ENCODE measurements around the gene COPB1. TPM values are rescaled to one million over a fixed set of nuclear protein-coding genes. Genes with fewer than 3 reads are reported as not detected.
A peak's percentile ranks its signal among the peaks of the same experiment; 100 is the strongest.

COPB1 gene
- polyA plus RNA-seq, 1 experiment: 285 TPM

DNA sequence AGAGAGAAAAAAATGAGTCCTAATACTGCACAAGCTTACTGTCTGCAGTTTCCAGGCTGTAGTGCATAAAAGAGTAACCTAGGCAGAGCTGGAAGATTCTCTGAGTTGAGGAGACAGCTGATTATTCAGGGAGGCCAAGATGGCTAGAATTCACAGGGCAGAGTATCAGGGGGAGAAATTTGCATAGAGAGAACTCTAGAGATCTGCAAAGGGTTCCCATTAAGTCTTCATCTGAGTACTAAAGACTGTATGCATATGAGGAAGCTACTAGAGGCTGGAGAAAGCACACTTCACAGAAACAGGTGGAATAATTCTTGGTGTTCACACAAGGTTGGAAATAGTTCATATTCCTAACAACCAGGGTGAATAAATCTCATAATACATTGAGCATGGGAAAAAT is 74.0 kb downstream of the COPB1 start:
- Histone ChIP-seq H3K27ac (ENCODE audit: low read depth, low read length) (no peak overlapping the region), H3K27me3 (ENCODE audit: control insufficient read depth, insufficient read depth, low read length) (no peaks in the 10 kb centered on the region), H3K4me3 (ENCODE audit: low read depth, low read length) (no peak overlapping the region), H3K9me3 (ENCODE audit: control insufficient read depth, insufficient read depth, low read length) (no peaks in the 10 kb centered on the region)
- no peak for DNase-seq (ENCODE audit: low read depth, low spot score)
- CTCF ChIA-PET: interaction anchor here (0.8 kb wide), 1 partner anchor 29 kb away, joined by 3 read pairs; no protein-coding TSS in a partner anchor
- POLR2A ChIA-PET: no interaction called here
- TF ChIP-seq, protein P1, sequence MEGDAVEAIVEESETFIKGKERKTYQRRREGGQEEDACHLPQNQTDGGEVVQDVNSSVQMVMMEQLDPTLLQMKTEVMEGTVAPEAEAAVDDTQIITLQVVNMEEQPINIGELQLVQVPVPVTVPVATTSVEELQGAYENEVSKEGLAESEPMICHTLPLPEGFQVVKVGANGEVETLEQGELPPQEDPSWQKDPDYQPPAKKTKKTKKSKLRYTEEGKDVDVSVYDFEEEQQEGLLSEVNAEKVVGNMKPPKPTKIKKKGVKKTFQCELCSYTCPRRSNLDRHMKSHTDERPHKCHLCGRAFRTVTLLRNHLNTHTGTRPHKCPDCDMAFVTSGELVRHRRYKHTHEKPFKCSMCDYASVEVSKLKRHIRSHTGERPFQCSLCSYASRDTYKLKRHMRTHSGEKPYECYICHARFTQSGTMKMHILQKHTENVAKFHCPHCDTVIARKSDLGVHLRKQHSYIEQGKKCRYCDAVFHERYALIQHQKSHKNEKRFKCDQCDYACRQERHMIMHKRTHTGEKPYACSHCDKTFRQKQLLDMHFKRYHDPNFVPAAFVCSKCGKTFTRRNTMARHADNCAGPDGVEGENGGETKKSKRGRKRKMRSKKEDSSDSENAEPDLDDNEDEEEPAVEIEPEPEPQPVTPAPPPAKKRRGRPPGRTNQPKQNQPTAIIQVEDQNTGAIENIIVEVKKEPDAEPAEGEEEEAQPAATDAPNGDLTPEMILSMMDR (IDR thresholded peaks at IDR 0.05; ENCODE audit: low read depth, low read length): no peak

GRCh38 chr11:14424096-14424495 is 75.5 kb downstream of the COPB1 start:
- no peak for DNase-seq (ENCODE audit: low read depth, low spot score)

DNA sequence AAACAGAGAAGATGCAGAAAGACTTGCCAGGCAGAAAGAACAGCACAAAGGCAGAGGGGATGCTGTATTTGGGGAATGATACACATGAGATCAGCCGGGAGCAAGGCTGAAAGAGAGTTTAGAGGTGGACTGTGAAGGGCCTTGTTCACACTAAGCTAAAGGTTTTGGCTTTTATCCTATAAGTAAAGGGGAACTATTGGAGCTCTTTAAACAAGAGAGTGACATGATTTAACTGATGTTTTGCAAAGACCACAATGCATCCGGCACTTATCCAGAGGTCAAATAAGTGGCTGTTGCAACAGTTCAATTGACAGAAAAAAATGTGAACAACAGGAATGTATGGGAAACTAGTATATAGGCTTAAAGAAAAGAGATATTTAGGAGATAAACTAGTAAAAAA is 76.0 kb downstream of the COPB1 start:
- DNase-seq (ENCODE audit: low read depth, low spot score): no peak
- no peaks in the 10 kb centered on the region for H3K9me3 ChIP-seq (ENCODE audit: control insufficient read depth, insufficient read depth, low read length)
- POLR2A ChIA-PET: interaction anchor here (0.5 to 2.5 kb wide), 5 partner anchors 11 to 165 kb away, joined by 3 to 28 read pairs (median 5); no protein-coding TSS in a partner anchor
- no peaks in the 10 kb centered on the region for H3K27me3 ChIP-seq (ENCODE audit: control insufficient read depth, insufficient read depth, low read length)
- TF ChIP-seq, protein P1 (IDR thresholded peaks at IDR 0.05; ENCODE audit: low read depth, low read length): no peak
- H3K4me3 ChIP-seq (ENCODE audit: low read depth, low read length): no peak overlapping the region
- H3K27ac ChIP-seq (ENCODE audit: low read depth, low read length): peak overlapping the region; percentile 87
- CTCF ChIA-PET: interaction anchor here (2.1 to 3.6 kb wide), 2 partner anchors 32 to 115 kb away, joined by 8 to 27 read pairs; no protein-coding TSS in a partner anchor

More at GRCh38 chr11:14424096-14424495, 75.5 kb downstream of the COPB1 start:
- no peaks in the 10 kb centered on the region for H3K27me3 ChIP-seq (ENCODE audit: control insufficient read depth, insufficient read depth, low read length)
- no peak overlapping the region for H3K4me3 ChIP-seq (ENCODE audit: low read depth, low read length)
- no peaks in the 10 kb centered on the region for H3K9me3 ChIP-seq (ENCODE audit: control insufficient read depth, insufficient read depth, low read length)
- POLR2A ChIA-PET: interaction anchor here (0.5 to 2.5 kb wide), 2 partner anchors 11 to 73 kb away, joined by 5 to 28 read pairs; no protein-coding TSS in a partner anchor
- peak overlapping the region; percentile 87 for H3K27ac ChIP-seq (ENCODE audit: low read depth, low read length)
- TF ChIP-seq, protein P1 (IDR thresholded peaks at IDR 0.05; ENCODE audit: low read depth, low read length): no peak
- CTCF ChIA-PET: interaction anchor here (3.6 kb wide), 1 partner anchor 32 kb away, joined by 27 read pairs; no protein-coding TSS in a partner anchor

GRCh38 chr11:14422814-14423182 is 76.8 kb downstream of the COPB1 start:
- CTCF ChIA-PET: interaction anchor here (1.3 to 3.6 kb wide), 4 partner anchors 10 to 122 kb away, joined by 4 to 27 read pairs (median 7); no protein-coding TSS in a partner anchor
- Histone ChIP-seq H3K27me3 (ENCODE audit: control insufficient read depth, insufficient read depth, low read length) (no peaks in the 10 kb centered on the region), H3K9me3 (ENCODE audit: control insufficient read depth, insufficient read depth, low read length) (no peaks in the 10 kb centered on the region), H3K27ac (ENCODE audit: low read depth, low read length) (peak overlapping the region; percentile 87), H3K4me3 (ENCODE audit: low read depth, low read length) (no peak overlapping the region)
- DNase-seq (ENCODE audit: low read depth, low spot score): no peak
- TF ChIP-seq, protein P1 (IDR thresholded peaks at IDR 0.05; ENCODE audit: low read depth, low read length): no peak
- POLR2A ChIA-PET: interaction anchor here (0.6 to 2.5 kb wide), 20 partner anchors 10 to 164 kb away, joined by 3 to 28 read pairs (median 5); no protein-coding TSS in a partner anchor

DNA sequence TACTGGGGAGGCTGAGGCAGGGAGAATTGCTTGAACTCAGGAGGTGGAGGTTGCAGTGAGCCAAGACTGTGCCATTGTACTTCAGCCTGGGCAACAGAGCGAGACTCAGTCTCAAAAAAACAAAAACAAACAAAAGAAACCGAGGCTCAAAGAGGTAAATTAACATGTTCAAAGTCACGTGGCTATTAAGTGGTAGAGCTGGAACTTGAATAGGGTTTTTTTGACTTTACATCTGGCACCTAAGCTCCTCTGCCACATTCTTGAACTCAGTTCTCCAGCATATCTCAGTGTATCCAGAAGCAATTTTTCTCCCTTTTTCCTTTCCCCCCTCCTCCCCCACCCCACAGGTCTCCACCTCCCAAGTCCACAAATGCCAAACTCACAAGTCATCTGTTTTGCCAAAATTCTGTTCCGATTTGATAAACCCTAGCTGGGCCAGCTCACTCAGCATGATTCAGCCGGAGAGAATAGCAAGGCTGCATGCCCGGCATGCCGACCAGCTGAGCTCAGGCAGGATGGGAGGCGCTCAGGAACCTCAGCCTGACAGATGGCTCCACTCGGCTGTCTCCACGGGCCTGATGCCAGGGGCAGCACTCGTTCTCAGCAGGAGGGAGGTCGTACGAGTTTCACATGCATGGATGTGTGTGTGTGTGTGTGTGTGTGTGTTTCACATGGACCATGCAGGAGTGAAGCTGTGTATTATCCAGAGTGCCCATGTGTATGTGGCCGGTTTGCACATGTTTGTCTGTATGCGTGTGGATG is 77.4 kb downstream of the COPB1 start:
- peak; percentile 100 for DNase-seq (ENCODE audit: low read depth, low spot score)
- Histone ChIP-seq H3K4me3 (ENCODE audit: low read depth, low read length) (no peak overlapping the region), H3K27ac (ENCODE audit: low read depth, low read length) (peak overlapping the region; percentile 88), H3K27me3 (ENCODE audit: control insufficient read depth, insufficient read depth, low read length) (no peaks in the 10 kb centered on the region), H3K9me3 (ENCODE audit: control insufficient read depth, insufficient read depth, low read length) (no peaks in the 10 kb centered on the region)
- CTCF ChIA-PET: interaction anchor here (1.1 to 3.6 kb wide), 5 partner anchors 9 to 121 kb away, joined by 3 to 27 read pairs (median 6); no protein-coding TSS in a partner anchor
- TF ChIP-seq, protein P1 (IDR thresholded peaks at IDR 0.05; ENCODE audit: low read depth, low read length): no peak
- POLR2A ChIA-PET: interaction anchor here (0.6 to 2.5 kb wide), 25 partner anchors 9 to 164 kb away, joined by 3 to 28 read pairs (median 4); partner anchors contain the start of gene PSMA1
